ENCODE results near the gene S100A4. TPM values are rescaled to one million over a fixed set of nuclear protein-coding genes. Genes with fewer than 3 reads are reported as not detected.

The S100A4 gene
- total and polyA plus RNA-seq, 2 experiments from 2014 or later, result 14.2 to 36.0 TPM

DNA sequence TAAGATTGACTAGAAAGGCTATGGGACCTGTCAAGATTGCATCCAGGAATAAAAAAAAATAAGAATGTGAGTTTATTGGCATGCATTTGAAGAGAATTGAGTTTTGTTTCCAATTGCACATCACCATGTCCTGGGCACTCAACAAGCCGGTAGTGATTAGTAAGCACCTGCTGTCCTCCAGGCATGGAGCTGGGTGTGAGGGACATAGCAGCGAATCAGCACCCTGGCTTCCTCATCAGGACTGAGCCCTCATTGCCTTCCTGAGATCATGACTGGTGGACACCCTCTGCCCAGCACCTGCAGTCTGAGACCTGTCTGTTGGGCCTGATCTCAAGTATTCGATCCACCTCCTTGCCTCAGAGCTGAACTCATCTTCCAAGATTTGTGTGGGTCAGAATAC is 36.6 kb downstream of the S100A4 start:
- Mint-ChIP-seq H3K9me3 (no peaks in the 10 kb centered on the region; the same call in 2 of the 3 replicates), H3K4me1 (peaks cover 10% of the 10 kb centered on the region; the same call in 1 of the 3 replicates), H3K27me3 (ENCODE audit: insufficient read depth, low read depth, poor library complexity) (peaks cover 3% of the 10 kb centered on the region), H3K4me3 (no peak overlapping the region), H3K36me3 (ENCODE audit: low read depth) (no peaks in the 10 kb centered on the region), H3K27ac (no peak overlapping the region)
- Histone ChIP-seq H3K9me2 (ENCODE audit: insufficient read depth) (no peaks in the 10 kb centered on the region), H3K4me2 (no peak overlapping the region), H3K4me1 (ENCODE audit: insufficient read depth) (no peaks in the 10 kb centered on the region), H3K79me2 (replicated peaks; ENCODE audit: insufficient read depth) (no peaks in the 10 kb centered on the region), H3K36me3 (ENCODE audit: insufficient read depth) (no peaks in the 10 kb centered on the region), H2AFZ (no peak overlapping the region), H3K4me3 (no peak overlapping the region), H3K27me3 (ENCODE audit: insufficient read depth) (no peaks in the 10 kb centered on the region), H3F3A (replicated peaks; ENCODE audit: low read depth) (no peaks in the 10 kb centered on the region), H3K27ac (ENCODE audit: low read depth) (no peak overlapping the region), H4K20me1 (replicated peaks; ENCODE audit: insufficient read depth) (no peaks in the 10 kb centered on the region)
- no peak for TF ChIP-seq EZH2 (IDR thresholded peaks at IDR 0.05; ENCODE audit: low read depth, unreplicated experiment)
- TF ChIP-seq, protein P1, sequence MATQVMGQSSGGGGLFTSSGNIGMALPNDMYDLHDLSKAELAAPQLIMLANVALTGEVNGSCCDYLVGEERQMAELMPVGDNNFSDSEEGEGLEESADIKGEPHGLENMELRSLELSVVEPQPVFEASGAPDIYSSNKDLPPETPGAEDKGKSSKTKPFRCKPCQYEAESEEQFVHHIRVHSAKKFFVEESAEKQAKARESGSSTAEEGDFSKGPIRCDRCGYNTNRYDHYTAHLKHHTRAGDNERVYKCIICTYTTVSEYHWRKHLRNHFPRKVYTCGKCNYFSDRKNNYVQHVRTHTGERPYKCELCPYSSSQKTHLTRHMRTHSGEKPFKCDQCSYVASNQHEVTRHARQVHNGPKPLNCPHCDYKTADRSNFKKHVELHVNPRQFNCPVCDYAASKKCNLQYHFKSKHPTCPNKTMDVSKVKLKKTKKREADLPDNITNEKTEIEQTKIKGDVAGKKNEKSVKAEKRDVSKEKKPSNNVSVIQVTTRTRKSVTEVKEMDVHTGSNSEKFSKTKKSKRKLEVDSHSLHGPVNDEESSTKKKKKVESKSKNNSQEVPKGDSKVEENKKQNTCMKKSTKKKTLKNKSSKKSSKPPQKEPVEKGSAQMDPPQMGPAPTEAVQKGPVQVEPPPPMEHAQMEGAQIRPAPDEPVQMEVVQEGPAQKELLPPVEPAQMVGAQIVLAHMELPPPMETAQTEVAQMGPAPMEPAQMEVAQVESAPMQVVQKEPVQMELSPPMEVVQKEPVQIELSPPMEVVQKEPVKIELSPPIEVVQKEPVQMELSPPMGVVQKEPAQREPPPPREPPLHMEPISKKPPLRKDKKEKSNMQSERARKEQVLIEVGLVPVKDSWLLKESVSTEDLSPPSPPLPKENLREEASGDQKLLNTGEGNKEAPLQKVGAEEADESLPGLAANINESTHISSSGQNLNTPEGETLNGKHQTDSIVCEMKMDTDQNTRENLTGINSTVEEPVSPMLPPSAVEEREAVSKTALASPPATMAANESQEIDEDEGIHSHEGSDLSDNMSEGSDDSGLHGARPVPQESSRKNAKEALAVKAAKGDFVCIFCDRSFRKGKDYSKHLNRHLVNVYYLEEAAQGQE (IDR thresholded peaks at IDR 0.05; ENCODE audit: unreplicated experiment), result no peak
- TF ChIP-seq, protein P2, sequence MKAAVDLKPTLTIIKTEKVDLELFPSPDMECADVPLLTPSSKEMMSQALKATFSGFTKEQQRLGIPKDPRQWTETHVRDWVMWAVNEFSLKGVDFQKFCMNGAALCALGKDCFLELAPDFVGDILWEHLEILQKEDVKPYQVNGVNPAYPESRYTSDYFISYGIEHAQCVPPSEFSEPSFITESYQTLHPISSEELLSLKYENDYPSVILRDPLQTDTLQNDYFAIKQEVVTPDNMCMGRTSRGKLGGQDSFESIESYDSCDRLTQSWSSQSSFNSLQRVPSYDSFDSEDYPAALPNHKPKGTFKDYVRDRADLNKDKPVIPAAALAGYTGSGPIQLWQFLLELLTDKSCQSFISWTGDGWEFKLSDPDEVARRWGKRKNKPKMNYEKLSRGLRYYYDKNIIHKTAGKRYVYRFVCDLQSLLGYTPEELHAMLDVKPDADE (IDR thresholded peaks at IDR 0.05), result no peak
- no peak for TF ChIP-seq CREB1 (CRISPR knock-in tag; IDR thresholded peaks at IDR 0.05; ENCODE audit: low read depth)
- TF ChIP-seq NANOG (IDR thresholded peaks at IDR 0.05; ENCODE audit: borderline replicate concordance), result no peak
- no peak for TF ChIP-seq JUNB (IDR thresholded peaks at IDR 0.05; ENCODE audit: unreplicated experiment)
- no peak for TF ChIP-seq POLR2AphosphoS5 (IDR thresholded peaks at IDR 0.05; ENCODE audit: low read depth)
- no peak for TF ChIP-seq STAT1 (IDR thresholded peaks at IDR 0.05; ENCODE audit: unreplicated experiment)
- TF ChIP-seq ZNF114 (CRISPR knock-in tag; IDR thresholded peaks at IDR 0.05), result no peak
- no peak for TF ChIP-seq ZNF331 (CRISPR knock-in tag; IDR thresholded peaks at IDR 0.05; ENCODE audit: low read depth)
- no peak for DNase-seq (ENCODE audit: low spot score)
- ATAC-seq, result no peak

DNA sequence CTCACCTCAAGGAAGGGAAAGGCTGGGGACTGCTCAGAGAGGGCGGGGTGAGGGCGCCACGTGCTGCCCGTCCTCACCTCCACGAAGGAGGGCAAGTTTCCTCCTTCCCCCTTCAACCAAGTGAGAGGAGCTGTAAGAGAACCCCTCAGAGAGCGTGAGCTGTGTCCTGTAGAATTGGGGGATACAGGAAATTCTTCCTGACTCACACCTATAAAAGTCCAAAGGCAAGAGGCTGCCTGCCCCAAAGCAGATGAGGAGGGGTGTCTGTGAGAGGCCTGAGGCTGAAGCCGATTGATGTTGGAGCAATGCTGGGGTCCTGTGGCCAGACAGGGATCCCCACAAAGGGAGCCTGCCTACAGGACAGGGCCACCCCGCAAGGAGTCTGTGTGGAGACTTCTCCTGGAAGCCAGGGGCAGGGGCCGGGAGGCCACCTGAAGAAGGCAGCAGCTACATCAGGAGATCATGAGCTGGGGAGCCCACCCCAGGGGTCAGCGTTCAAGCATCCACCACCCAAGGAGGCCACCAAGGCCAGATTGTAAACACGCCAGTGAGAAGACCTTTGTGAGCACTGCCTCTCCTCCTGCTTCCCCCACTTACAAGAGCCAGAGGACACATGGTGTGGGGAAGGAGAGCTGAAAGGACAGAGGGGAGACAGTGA is 37.6 kb downstream of the S100A4 start:
- no peak overlapping the region for H3K4me2 ChIP-seq
- no peak overlapping the region for H3K27ac ChIP-seq (ENCODE audit: low read depth)
- no peak overlapping the region; the same call in 1 of the 2 replicates for H2AFZ ChIP-seq
- no peaks in the 10 kb centered on the region for H3K27me3 ChIP-seq (ENCODE audit: insufficient read depth)
- no peak overlapping the region for H3K27ac Mint-ChIP-seq
- H3F3A ChIP-seq (replicated peaks; ENCODE audit: low read depth), result no peaks in the 10 kb centered on the region
- H3K4me1 Mint-ChIP-seq, result peaks cover 10% of the 10 kb centered on the region; the same call in 1 of the 3 replicates
- H3K4me3 ChIP-seq, result no peak overlapping the region
- H3K4me3 Mint-ChIP-seq, result no peak overlapping the region
- no peaks in the 10 kb centered on the region for H3K4me1 ChIP-seq (ENCODE audit: insufficient read depth)
- ATAC-seq (no peak), DNase-seq (ENCODE audit: low spot score) (no peak)
- H3K36me3 ChIP-seq (ENCODE audit: insufficient read depth), result no peaks in the 10 kb centered on the region
- H4K20me1 ChIP-seq (replicated peaks; ENCODE audit: insufficient read depth), result no peaks in the 10 kb centered on the region
- peaks cover 5% of the 10 kb centered on the region for H3K27me3 Mint-ChIP-seq (ENCODE audit: insufficient read depth, low read depth, poor library complexity)
- no peaks in the 10 kb centered on the region for H3K9me2 ChIP-seq (ENCODE audit: insufficient read depth)
- no peaks in the 10 kb centered on the region for H3K36me3 Mint-ChIP-seq (ENCODE audit: low read depth)
- no peaks in the 10 kb centered on the region for H3K79me2 ChIP-seq (replicated peaks; ENCODE audit: insufficient read depth)
- no peaks in the 10 kb centered on the region for H3K9me3 Mint-ChIP-seq
- TF ChIP-seq CREB1 (CRISPR knock-in tag; IDR thresholded peaks at IDR 0.05; ENCODE audit: low read depth) (no peak), JUNB (IDR thresholded peaks at IDR 0.05; ENCODE audit: unreplicated experiment) (no peak), EZH2phosphoT487 (IDR thresholded peaks at IDR 0.05; ENCODE audit: unreplicated experiment) (no peak), STAT1 (IDR thresholded peaks at IDR 0.05; ENCODE audit: unreplicated experiment) (no peak), NANOG (IDR thresholded peaks at IDR 0.05; ENCODE audit: borderline replicate concordance) (no peak), EZH2 (IDR thresholded peaks at IDR 0.05; ENCODE audit: low read depth, unreplicated experiment) (no peak), ZNF114 (CRISPR knock-in tag; IDR thresholded peaks at IDR 0.05) (no peak)
- TF ChIP-seq, protein P1 (IDR thresholded peaks at IDR 0.05; ENCODE audit: unreplicated experiment), result no peak
- TF ChIP-seq, protein P2 (IDR thresholded peaks at IDR 0.05), result no peak

All from GM23338 (cell line).